ENCODE results near the gene AGAP3.
A peak's percentile ranks its signal among the peaks of the same experiment; 100 is the strongest.

The AGAP3 gene

DNA sequence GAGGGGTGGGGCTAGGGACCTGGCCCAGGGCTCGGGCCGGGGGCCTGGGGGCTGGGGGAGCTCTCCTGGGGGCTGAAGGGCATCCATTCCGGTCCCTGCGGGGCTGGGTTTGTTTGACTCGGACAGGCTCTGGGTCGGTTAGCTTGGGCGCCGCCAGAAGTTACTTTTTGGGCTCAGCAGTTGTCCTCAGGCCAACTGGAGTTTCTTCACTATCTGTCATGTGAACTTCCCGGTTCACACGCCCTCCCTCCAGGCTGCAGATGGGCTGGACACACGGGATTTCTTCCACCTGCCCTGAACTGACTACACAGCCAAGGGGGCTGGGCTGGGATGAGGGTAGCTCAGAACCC, 23.1 kb upstream of the AGAP3 start:
- Histone ChIP-seq H3K27me3 (replicated peaks) (no peaks in the 10 kb centered on the region), H3K36me3 (replicated peaks) (peaks cover 39% of the 10 kb centered on the region), H3K27ac (peak overlapping the region; percentile 54), H3K4me3 (ENCODE audit: low read depth, low read length) (no peak overlapping the region)
- TF ChIP-seq, protein P1, sequence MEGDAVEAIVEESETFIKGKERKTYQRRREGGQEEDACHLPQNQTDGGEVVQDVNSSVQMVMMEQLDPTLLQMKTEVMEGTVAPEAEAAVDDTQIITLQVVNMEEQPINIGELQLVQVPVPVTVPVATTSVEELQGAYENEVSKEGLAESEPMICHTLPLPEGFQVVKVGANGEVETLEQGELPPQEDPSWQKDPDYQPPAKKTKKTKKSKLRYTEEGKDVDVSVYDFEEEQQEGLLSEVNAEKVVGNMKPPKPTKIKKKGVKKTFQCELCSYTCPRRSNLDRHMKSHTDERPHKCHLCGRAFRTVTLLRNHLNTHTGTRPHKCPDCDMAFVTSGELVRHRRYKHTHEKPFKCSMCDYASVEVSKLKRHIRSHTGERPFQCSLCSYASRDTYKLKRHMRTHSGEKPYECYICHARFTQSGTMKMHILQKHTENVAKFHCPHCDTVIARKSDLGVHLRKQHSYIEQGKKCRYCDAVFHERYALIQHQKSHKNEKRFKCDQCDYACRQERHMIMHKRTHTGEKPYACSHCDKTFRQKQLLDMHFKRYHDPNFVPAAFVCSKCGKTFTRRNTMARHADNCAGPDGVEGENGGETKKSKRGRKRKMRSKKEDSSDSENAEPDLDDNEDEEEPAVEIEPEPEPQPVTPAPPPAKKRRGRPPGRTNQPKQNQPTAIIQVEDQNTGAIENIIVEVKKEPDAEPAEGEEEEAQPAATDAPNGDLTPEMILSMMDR (IDR thresholded peaks at IDR 0.05; ENCODE audit: low read depth, low read length, missing control alignments) = no peak
- in situ Hi-C loops (cut with HindIII; ENCODE audit: low pct_ligation_motif_present, low sequenced_read_pairs) = no loop called here
- DNase-seq = no peak

DNA sequence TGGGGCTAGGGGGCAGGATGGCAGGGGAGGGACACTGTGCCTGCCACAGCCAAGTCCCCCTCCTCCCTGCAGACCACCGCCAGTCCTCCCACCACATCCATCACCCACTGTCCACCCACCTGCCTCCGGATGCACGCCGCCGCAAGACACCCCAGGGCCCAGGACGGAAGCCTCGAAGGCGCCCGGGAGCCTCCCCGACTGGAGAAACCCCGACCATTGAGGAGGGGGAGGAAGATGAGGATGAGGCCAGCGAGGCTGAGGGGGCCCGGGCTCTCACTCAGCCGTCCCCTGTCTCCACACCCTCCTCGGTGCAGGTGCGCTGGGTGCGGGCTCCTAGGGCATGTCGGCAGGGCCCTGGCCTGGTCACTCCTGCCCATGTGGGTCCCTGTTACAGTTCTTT, 21.8 kb upstream of the AGAP3 start:
- no peak for DNase-seq
- in situ Hi-C loops (cut with HindIII; ENCODE audit: low pct_ligation_motif_present, low sequenced_read_pairs) = no loop called here
- no peak overlapping the region for H3K4me3 ChIP-seq (ENCODE audit: low read depth, low read length)
- TF ChIP-seq, protein P1 (IDR thresholded peaks at IDR 0.05; ENCODE audit: low read depth, low read length, missing control alignments) = no peak
- H3K27me3 ChIP-seq (replicated peaks) = no peaks in the 10 kb centered on the region
- no peak overlapping the region for H3K27ac ChIP-seq
- H3K36me3 ChIP-seq (replicated peaks) = peaks cover 49% of the 10 kb centered on the region

DNA sequence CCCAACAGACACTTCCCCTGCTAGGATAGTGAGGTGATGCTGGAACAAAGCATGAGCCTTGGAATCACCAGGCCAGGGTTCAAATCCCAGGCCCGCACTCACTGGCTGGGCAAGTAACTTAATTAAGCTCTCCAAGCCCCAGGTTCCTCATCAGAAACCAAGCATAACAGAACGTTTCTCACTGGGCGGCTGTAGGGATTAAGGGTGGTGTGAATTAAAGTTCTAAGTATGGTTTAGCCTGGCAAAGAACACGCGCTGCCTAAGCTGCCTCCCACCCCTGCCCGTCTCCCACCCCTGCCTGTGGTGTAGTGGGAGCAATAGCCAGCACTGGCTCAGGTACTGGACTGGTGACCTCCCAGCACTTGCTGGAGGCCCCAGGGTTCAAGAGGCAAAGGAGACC, 21.3 kb upstream of the AGAP3 start:
- H3K4me3 ChIP-seq (ENCODE audit: low read depth, low read length) = no peak overlapping the region
- in situ Hi-C loops (cut with HindIII; ENCODE audit: low pct_ligation_motif_present, low sequenced_read_pairs) = no loop called here
- TF ChIP-seq, protein P1 (IDR thresholded peaks at IDR 0.05; ENCODE audit: low read depth, low read length, missing control alignments) = no peak
- no peaks in the 10 kb centered on the region for H3K27me3 ChIP-seq (replicated peaks)
- no peak overlapping the region for H3K27ac ChIP-seq
- no peak for DNase-seq
- H3K36me3 ChIP-seq (replicated peaks) = peaks cover 55% of the 10 kb centered on the region

- in situ Hi-C loops (cut with HindIII; ENCODE audit: low pct_ligation_motif_present, low sequenced_read_pairs) = no loop called here
- TF ChIP-seq, protein P1 (IDR thresholded peaks at IDR 0.05; ENCODE audit: low read depth, low read length, missing control alignments) = no peak
- Histone ChIP-seq H3K4me3 (ENCODE audit: low read depth, low read length) (no peak overlapping the region), H3K27ac (no peak overlapping the region), H3K27me3 (replicated peaks) (no peaks in the 10 kb centered on the region), H3K36me3 (replicated peaks) (peaks cover 60% of the 10 kb centered on the region)
- DNase-seq = no peak
Observed at GRCh38 chr7:151065516-151065915, 20.8 kb upstream of the AGAP3 start.

DNA sequence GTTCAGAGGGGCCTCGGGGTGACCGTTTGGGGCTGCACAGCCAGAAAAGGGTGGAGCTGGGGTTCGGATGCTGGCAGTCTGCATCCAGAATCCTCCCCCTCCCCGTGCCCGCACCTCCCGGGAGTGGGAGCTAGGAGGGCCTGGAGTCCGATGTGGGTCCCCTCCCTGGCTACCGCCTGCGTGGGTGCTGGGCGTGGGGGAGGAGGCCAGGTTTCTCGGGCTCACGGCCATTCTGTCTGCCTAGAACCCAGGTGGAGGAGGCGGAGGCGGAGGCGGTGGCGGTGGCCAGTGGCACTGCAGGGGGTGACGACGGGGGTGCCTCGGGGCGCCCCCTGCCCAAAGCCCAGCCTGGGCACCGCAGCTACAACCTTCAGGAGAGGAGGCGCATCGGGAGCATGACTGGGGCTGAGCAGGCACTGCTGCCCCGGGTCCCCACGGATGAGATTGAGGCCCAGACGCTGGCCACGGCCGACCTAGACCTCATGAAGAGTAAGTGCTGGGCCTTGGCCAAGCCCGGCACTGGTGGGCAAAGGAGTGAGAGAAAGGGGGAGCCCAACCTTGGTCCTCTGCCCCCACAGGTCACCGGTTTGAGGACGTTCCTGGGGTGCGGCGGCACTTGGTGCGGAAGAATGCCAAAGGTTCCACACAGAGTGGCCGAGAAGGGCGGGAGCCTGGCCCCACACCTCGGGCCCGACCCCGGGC, 19.9 kb upstream of the AGAP3 start:
- H3K36me3 ChIP-seq (replicated peaks) = peaks cover 69% of the 10 kb centered on the region
- DNase-seq = no peak
- no peak overlapping the region for H3K4me3 ChIP-seq (ENCODE audit: low read depth, low read length)
- no peak overlapping the region for H3K27ac ChIP-seq
- H3K27me3 ChIP-seq (replicated peaks) = no peaks in the 10 kb centered on the region
- TF ChIP-seq, protein P1 (IDR thresholded peaks at IDR 0.05; ENCODE audit: low read depth, low read length, missing control alignments) = no peak
- in situ Hi-C loops (cut with HindIII; ENCODE audit: low pct_ligation_motif_present, low sequenced_read_pairs) = no loop called here

All from brain microvascular endothelial cell (primary cell).